Caco-2 (cell line): ENCODE data around the gene BHMT2. TPM values are rescaled to one million over a fixed set of nuclear protein-coding genes. Genes with fewer than 3 reads are reported as not detected.

Source experiments
- BruUV-seq: library from RNA; stranded (reverse); fragments of 400-500 nt; replicated peaks from 2 replicates; lab custom pipeline; 2021; lab: Mats Ljungman, UMichigan
- CTCF ChIA-PET: fragments of 300-600 bp; sonication (Branson Sonifier 250); formaldehyde crosslinking; loops from one replicate; lab custom pipeline; 2022; ENCODE audit warnings: antibody characterized with exemption; lab: Charles Lee
- POLR2A ChIA-PET: fragments of 300-600 bp; sonication (Branson Sonifier 250); formaldehyde crosslinking; loops from one replicate; lab custom pipeline; 2022; ENCODE audit warnings: antibody characterized with exemption; lab: Charles Lee
- DNase-seq, 2 experiments: peaks; one replicate each; pipeline versions ENCODE4 v3.0.0 to v3.0.0-alpha.2; 2020 to 2022
- H3K27me3 ChIP-seq: replicated peaks from 2 replicates; pipeline ENCODE4 v1.6.0; 2011; ENCODE audit warnings: low read length; ENCODE audit not compliant: control insufficient read depth, insufficient read depth
- H3K36me3 ChIP-seq: 2 replicates; pipeline ENCODE4 v1.5.1; 2011; ENCODE audit warnings: low read length; ENCODE audit not compliant: control insufficient read depth, insufficient read depth
- H3K4me1 ChIP-seq: fragments of 250-450 bp; sonication (Bioruptor Pico); 2 replicates; pipeline ENCODE4 v1.5.1; 2020; ENCODE audit warnings: mild to moderate bottlenecking
- H3K4me3 ChIP-seq: 2 replicates; pipeline ENCODE4 v1.5.1; 2011; ENCODE audit warnings: low read depth, mild to moderate bottlenecking, control low read depth, low read length
- H3K9me3 ChIP-seq: fragments of 250-450 bp; sonication (Bioruptor Pico); 2 replicates; pipeline ENCODE4 v1.5.1; 2020; ENCODE audit warnings: mild to moderate bottlenecking, moderate library complexity
- H3K27ac Mint-ChIP-seq: one replicate; pipeline ENCODE4 v1.8.0; 2022; ENCODE audit warnings: mixed read lengths; ENCODE audit not compliant: unreplicated experiment
- H3K27me3 Mint-ChIP-seq: one replicate; pipeline ENCODE4 v1.8.0; 2022; ENCODE audit warnings: mixed read lengths; ENCODE audit not compliant: insufficient read depth, unreplicated experiment
- H3K36me3 Mint-ChIP-seq: one replicate; pipeline ENCODE4 v1.8.0; 2022; ENCODE audit warnings: mild to moderate bottlenecking, mixed read lengths; ENCODE audit not compliant: insufficient read depth, unreplicated experiment
- H3K4me1 Mint-ChIP-seq: one replicate; pipeline ENCODE4 v1.8.0; 2022; ENCODE audit warnings: low read depth, mixed read lengths; ENCODE audit not compliant: unreplicated experiment
- H3K4me3 Mint-ChIP-seq: one replicate; pipeline ENCODE4 v1.8.0; 2022; ENCODE audit warnings: mild to moderate bottlenecking, moderate library complexity, mixed read lengths; ENCODE audit not compliant: unreplicated experiment
- H3K9me3 Mint-ChIP-seq: one replicate; pipeline ENCODE4 v1.8.0; 2022; ENCODE audit warnings: mixed read lengths; ENCODE audit not compliant: unreplicated experiment
- intact Hi-C: fragments of 100-400 bp; cut with micrococcal nuclease; formaldehyde crosslinking; loops from one replicate; pipeline ENCODE4 v1.10.0; 2022; ENCODE audit not compliant: unreplicated experiment
- total RNA-seq: library from RNA; stranded (reverse); gene quantifications from 2 replicates; pipeline ENCODE4 v1.2.3, GENCODE V29; 2022
- TF ChIP-seq, protein P1 (sequence below), 2 experiments: fragments of 200-600 bp in 1 of 2; IDR thresholded peaks; 1 replicate in 1 of 2; 2 replicates in 1 of 2; pipeline versions ENCODE4 v1.5.1 to v1.8.0; 2011 to 2022; ENCODE audit warnings: antibody characterized with exemption in 1 of 2, control low read depth in 1 of 2, inconsistent platforms in 1 of 2, low read depth in 1 of 2, low read length in 1 of 2, mild to moderate bottlenecking in 1 of 2, moderate library complexity in 1 of 2; ENCODE audit not compliant: insufficient read depth in 1 of 2, severe bottlenecking in 1 of 2, unreplicated experiment in 1 of 2

BHMT2 gene
- total RNA-seq, 1 experiment from 2014 or later: not detected

DNA sequence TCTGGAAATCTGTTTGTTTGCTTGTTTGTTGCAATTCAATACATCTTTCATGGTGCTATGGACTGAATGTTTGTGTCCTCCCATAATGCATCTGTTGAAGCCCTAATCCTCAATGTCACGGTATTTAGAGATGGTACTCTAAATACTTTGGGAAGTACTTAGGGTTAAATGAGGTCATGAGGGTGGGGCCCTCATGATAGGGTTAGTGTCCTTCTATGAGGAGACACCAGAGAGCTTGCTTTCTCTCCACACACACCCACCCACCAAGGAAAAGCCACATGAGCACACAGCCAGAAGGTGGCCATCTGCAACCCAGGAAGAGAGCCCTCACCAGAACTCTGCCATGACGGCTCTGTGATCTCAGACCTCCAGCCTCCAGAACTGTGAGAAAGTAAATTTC lies 32.8 kb upstream of the BHMT2 start:
- Histone ChIP-seq H3K4me1 (no peaks in the 10 kb centered on the region), H3K27me3 (no peaks in the 10 kb centered on the region), H3K4me3 (no peak overlapping the region), H3K9me3 (no peaks in the 10 kb centered on the region), H3K36me3 (no peaks in the 10 kb centered on the region)
- Mint-ChIP-seq H3K9me3 (no peaks in the 10 kb centered on the region), H3K27ac (no peak overlapping the region), H3K36me3 (no peaks in the 10 kb centered on the region), H3K4me1 (no peaks in the 10 kb centered on the region), H3K27me3 (peaks cover 2% of the 10 kb centered on the region), H3K4me3 (no peak overlapping the region)
- intact Hi-C loops: no loop called here
- no peak for DNase-seq
- TF ChIP-seq, protein P1, sequence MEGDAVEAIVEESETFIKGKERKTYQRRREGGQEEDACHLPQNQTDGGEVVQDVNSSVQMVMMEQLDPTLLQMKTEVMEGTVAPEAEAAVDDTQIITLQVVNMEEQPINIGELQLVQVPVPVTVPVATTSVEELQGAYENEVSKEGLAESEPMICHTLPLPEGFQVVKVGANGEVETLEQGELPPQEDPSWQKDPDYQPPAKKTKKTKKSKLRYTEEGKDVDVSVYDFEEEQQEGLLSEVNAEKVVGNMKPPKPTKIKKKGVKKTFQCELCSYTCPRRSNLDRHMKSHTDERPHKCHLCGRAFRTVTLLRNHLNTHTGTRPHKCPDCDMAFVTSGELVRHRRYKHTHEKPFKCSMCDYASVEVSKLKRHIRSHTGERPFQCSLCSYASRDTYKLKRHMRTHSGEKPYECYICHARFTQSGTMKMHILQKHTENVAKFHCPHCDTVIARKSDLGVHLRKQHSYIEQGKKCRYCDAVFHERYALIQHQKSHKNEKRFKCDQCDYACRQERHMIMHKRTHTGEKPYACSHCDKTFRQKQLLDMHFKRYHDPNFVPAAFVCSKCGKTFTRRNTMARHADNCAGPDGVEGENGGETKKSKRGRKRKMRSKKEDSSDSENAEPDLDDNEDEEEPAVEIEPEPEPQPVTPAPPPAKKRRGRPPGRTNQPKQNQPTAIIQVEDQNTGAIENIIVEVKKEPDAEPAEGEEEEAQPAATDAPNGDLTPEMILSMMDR (IDR thresholded peaks at IDR 0.05; ENCODE audit: insufficient read depth in 1 of 2, low read depth in 1 of 2, low read length in 1 of 2, severe bottlenecking in 1 of 2, unreplicated experiment in 1 of 2): no peak
- BruUV-seq: no TSS peak
- POLR2A ChIA-PET: no interaction called here
- CTCF ChIA-PET: no interaction called here

DNA sequence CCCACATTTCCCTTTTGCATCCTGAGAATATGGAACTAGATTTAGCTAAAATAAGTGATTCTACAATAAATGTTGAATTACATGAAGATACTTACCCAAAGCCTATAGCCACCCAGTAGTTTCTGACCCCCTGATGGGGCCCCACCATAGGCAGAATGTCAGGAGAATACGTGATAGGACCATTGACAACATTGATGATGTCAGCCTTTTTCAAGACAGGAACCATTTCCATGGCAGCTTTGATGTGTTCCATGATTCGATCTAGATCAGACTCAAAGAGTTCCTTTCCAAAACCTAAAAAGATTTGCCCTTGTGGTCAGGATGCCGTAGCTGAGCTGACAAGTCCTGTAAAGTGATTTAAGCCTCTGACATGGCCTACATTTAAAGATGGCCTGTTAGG lies 27.4 kb upstream of the BHMT2 start:
- Mint-ChIP-seq H3K4me3 (no peak overlapping the region), H3K27me3 (peaks cover 8% of the 10 kb centered on the region), H3K4me1 (no peaks in the 10 kb centered on the region), H3K27ac (no peak overlapping the region), H3K36me3 (no peaks in the 10 kb centered on the region), H3K9me3 (no peaks in the 10 kb centered on the region)
- H3K4me1 ChIP-seq: no peaks in the 10 kb centered on the region
- H3K4me3 ChIP-seq: no peak overlapping the region
- no peaks in the 10 kb centered on the region for H3K36me3 ChIP-seq
- intact Hi-C loops: no loop called here
- H3K9me3 ChIP-seq: no peaks in the 10 kb centered on the region
- TF ChIP-seq, protein P1 (IDR thresholded peaks at IDR 0.05; ENCODE audit: insufficient read depth in 1 of 2, low read depth in 1 of 2, low read length in 1 of 2, severe bottlenecking in 1 of 2, unreplicated experiment in 1 of 2): no peak
- POLR2A ChIA-PET: no interaction called here
- no peak for DNase-seq
- CTCF ChIA-PET: no interaction called here
- H3K27me3 ChIP-seq: no peaks in the 10 kb centered on the region
- BruUV-seq: no TSS peak

DNA sequence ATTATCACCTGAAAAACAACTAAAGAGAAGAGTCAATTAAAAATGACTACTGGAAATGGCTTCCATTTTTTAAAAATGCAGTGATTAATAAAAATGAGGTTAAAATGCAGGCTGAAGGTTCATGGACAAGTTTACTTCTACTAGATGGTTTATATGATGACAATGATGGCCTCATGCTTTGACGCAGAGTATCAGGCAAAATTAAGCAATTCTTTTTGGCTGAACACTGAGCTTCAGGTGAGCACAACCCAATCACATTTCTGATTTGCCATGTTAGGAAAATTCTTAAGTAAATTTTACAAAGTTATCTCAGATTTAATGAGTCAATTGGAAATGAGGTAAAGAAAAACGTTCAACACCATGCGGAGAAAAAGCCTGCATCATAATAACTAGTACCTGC lies 22.4 kb upstream of the BHMT2 start:
- Mint-ChIP-seq H3K27me3 (peaks cover 12% of the 10 kb centered on the region), H3K36me3 (no peaks in the 10 kb centered on the region), H3K4me3 (no peak overlapping the region), H3K9me3 (peaks cover 9% of the 10 kb centered on the region), H3K4me1 (no peaks in the 10 kb centered on the region), H3K27ac (no peak overlapping the region)
- DNase-seq: no peak
- H3K4me1 ChIP-seq: no peaks in the 10 kb centered on the region
- ChIA-PET CTCF (interaction anchor here (0.6 kb wide), 1 partner anchor 18 kb away, joined by 4 read pairs; no protein-coding TSS in a partner anchor), POLR2A (no interaction called here)
- no peaks in the 10 kb centered on the region for H3K36me3 ChIP-seq
- H3K9me3 ChIP-seq: peaks cover 5% of the 10 kb centered on the region
- H3K27me3 ChIP-seq: no peaks in the 10 kb centered on the region
- BruUV-seq: no TSS peak
- TF ChIP-seq, protein P1 (IDR thresholded peaks at IDR 0.05; ENCODE audit: insufficient read depth in 1 of 2, low read depth in 1 of 2, low read length in 1 of 2, severe bottlenecking in 1 of 2, unreplicated experiment in 1 of 2): no peak
- intact Hi-C loops: no loop called here
- no peak overlapping the region for H3K4me3 ChIP-seq
